GM12878 (cell line): Measurements from ENCODE around the gene LRFN2. TPM values are rescaled to one million over a fixed set of nuclear protein-coding genes. Genes with fewer than 3 reads are reported as not detected.

Experiments used
- ATAC-seq: fragments of 200-7000 bp; cut with Tn5 transposase; 3 replicates; pipeline ENCODE4 v1.9.1; 2020; ENCODE audit warnings: mild to moderate bottlenecking, moderate library complexity
- BruUV-seq: library from RNA; stranded (reverse); fragments of 400-500 nt; replicated peaks from 2 replicates; lab custom pipeline; 2021; lab: Mats Ljungman, UMichigan
- CTCF ChIA-PET: fragments of 300-600 bp; sonication (Branson Sonifier 250); formaldehyde crosslinking; extraction: SDS; loops from one replicate; lab custom pipeline; 2021; ENCODE audit warnings: inconsistent platforms; lab: Yijun Ruan, JAX
- POLR2A ChIA-PET: fragments of 350-600 bp; formaldehyde crosslinking; extraction: SDS; loops from one replicate; lab custom pipeline; 2021; ENCODE audit warnings: inconsistent platforms; lab: Charles Lee
- RAD21 ChIA-PET: fragments of 300-600 bp; sonication (Branson Sonifier 250); formaldehyde crosslinking; loops from one replicate; lab custom pipeline; 2023; ENCODE audit warnings: antibody characterized with exemption; ENCODE audit not compliant: unreplicated experiment; lab: Charles Lee
- SMC1A ChIA-PET: fragments of 300-600 bp; sonication (Branson Sonifier 250); formaldehyde crosslinking; loops from one replicate; lab custom pipeline; 2023; ENCODE audit not compliant: unreplicated experiment, uncharacterized antibody; lab: Charles Lee
- DNase-seq: peaks from one replicate; pipeline ENCODE4 v3.0.0-alpha.2; 2011; ENCODE audit warnings: low read depth, low spot score
- FAIRE-seq: peaks from 3 replicates; lab custom pipeline; 2011; peaks lifted over from hg19 to GRCh38; lab: Jason Lieb, UNC
- H2AFZ ChIP-seq: 2 replicates; pipeline ENCODE4 v1.6.0; 2011; ENCODE audit warnings: low read depth, low read length, control low read depth; ENCODE audit not compliant: control insufficient read depth
- H3K27ac ChIP-seq: 2 replicates; pipeline ENCODE4 v1.5.1; 2011; ENCODE audit warnings: control low read depth; ENCODE audit not compliant: control insufficient read depth, insufficient read depth
- H3K27me3 ChIP-seq, 2 experiments: replicated peaks in 1 of 2; 2 replicates each; pipeline versions ENCODE4 v1.6.0 to v1.6.1; 2011; ENCODE audit warnings: low read length in 1 of 2; ENCODE audit not compliant: control insufficient read depth in 2 of 2, insufficient read depth in 2 of 2
- H3K36me3 ChIP-seq, 2 experiments: 2 replicates each; pipeline ENCODE4 v1.5.1; 2011; ENCODE audit warnings: low read length in 1 of 2; ENCODE audit not compliant: control insufficient read depth in 2 of 2, insufficient read depth in 2 of 2
- H3K4me1 ChIP-seq: 2 replicates; pipeline ENCODE4 v1.6.1; 2011; ENCODE audit warnings: mild to moderate bottlenecking, low read length, moderate library complexity, mixed read lengths; ENCODE audit not compliant: control insufficient read depth, insufficient read depth
- H3K4me2 ChIP-seq: 2 replicates; pipeline ENCODE4 v1.6.0; 2011; ENCODE audit warnings: control low read depth; ENCODE audit not compliant: control insufficient read depth, insufficient read depth
- H3K4me3 ChIP-seq: fragments of 200-600 bp; sonication (generic); 2 replicates; pipeline ENCODE4 v1.5.1; 2016
- H3K79me2 ChIP-seq: 2 replicates; pipeline ENCODE4 v1.6.0; 2011; ENCODE audit warnings: low read length; ENCODE audit not compliant: control insufficient read depth, insufficient read depth
- H3K9ac ChIP-seq: 2 replicates; pipeline ENCODE4 v1.8.0; 2011; ENCODE audit warnings: low read length, control low read depth, mixed read lengths; ENCODE audit not compliant: control insufficient read depth, insufficient read depth
- H3K9me3 ChIP-seq: replicated peaks from 3 replicates; pipeline ENCODE4 v1.5.1; 2011; ENCODE audit warnings: mild to moderate bottlenecking, low read length; ENCODE audit not compliant: control insufficient read depth, insufficient read depth
- H4K20me1 ChIP-seq: 2 replicates; pipeline ENCODE4 v1.6.0; 2011; ENCODE audit not compliant: control insufficient read depth, insufficient read depth
- BHLHE40 ChIP-seq, 2 experiments: fragments of 450-650 bp in 1 of 2; IDR thresholded peaks; 2 replicates each; pipeline ENCODE4 v1.6.1; 2011 to 2017; ENCODE audit warnings: low read depth in 2 of 2, borderline replicate concordance in 1 of 2, improper control_type of control experiment in 1 of 2, low read length in 1 of 2, mild to moderate bottlenecking in 1 of 2
- CEBPB ChIP-seq, 2 experiments: fragments of 150-350 bp in 1 of 2; IDR thresholded peaks; 2 replicates each; pipeline ENCODE4 v1.6.1; 2012 to 2014; ENCODE audit warnings: low read depth in 2 of 2, low read length in 2 of 2, borderline replicate concordance in 1 of 2, inconsistent platforms in 1 of 2
- NR2C2 ChIP-seq: IDR thresholded peaks from 2 replicates; pipeline ENCODE4 v1.6.1; 2011; ENCODE audit warnings: borderline replicate concordance, low read depth; ENCODE audit not compliant: control insufficient read depth, insufficient read length
- SP1 ChIP-seq: IDR thresholded peaks from one replicate; pipeline ENCODE4 v1.6.1; 2011; ENCODE audit warnings: low read depth, low read length
- SRF ChIP-seq, 2 experiments: IDR thresholded peaks; 2 replicates each; pipeline ENCODE4 v1.6.1; 2011; ENCODE audit warnings: low read depth in 2 of 2, low read length in 2 of 2, mild to moderate bottlenecking in 1 of 2, moderate library complexity in 1 of 2
- TCF3 ChIP-seq: IDR thresholded peaks from 2 replicates; pipeline ENCODE4 v1.6.1; 2012; ENCODE audit warnings: low read depth, mild to moderate bottlenecking, low read length, borderline replicate concordance; ENCODE audit not compliant: insufficient read depth
- ZNF384 ChIP-seq: IDR thresholded peaks from 2 replicates; pipeline ENCODE4 v1.6.1; 2012; ENCODE audit warnings: low read depth, mild to moderate bottlenecking, low read length, improper control_type of control experiment, borderline replicate concordance
- WGBS: methylation state at CpG from one replicate; pipeline ENCODE4 v1.1.6; 2016; ENCODE audit warnings: low lambda C conversion rate; ENCODE audit not compliant: insufficient replicate concordance, insufficient coverage; ENCODE audit errors: missing lambda C conversion rate; 5-methylcytosine and 5-hydroxymethylcytosine counted together
- in situ Hi-C: fragments of 300-500 bp; cut with MboI; formaldehyde crosslinking; loops from 9 replicates; pipeline ENCODE4 v1.14.3; 2018; ENCODE audit warnings: mixed read lengths
- intact Hi-C: fragments of 100-400 bp; cut with micrococcal nuclease; formaldehyde crosslinking; loops from one replicate; pipeline ENCODE4 v1.14.2; 2022; ENCODE audit not compliant: unreplicated experiment
- polyA plus RNA-seq, 11 experiments: library from polyadenylated mRNA; depleted of rRNA in 4 of 11; unstranded in 6 of 11; stranded (reverse) in 5 of 11; fragments of >200 nt; fragmentation: Nextera tagmentation in 4 of 11; fragmentation: Illumina TruSeq in 1 of 11; extraction: Ambion mirVana in 4 of 11; extraction: Trizol in 1 of 11; gene quantifications; 1 replicate in 1 of 11; 2 replicates in 10 of 11; pipeline versions ENCODE4 v1.2.1 to v1.2.3, GENCODE V29; 2011 to 2016; ENCODE audit warnings: inconsistent platforms in 2 of 11, missing spikeins in 2 of 11, low read depth in 1 of 11
- total RNA-seq, 4 experiments: library from RNA; depleted of rRNA in 3 of 4; stranded (reverse); fragments of >200 nt in 3 of 4; fragmentation: Illumina TruSeq in 1 of 4; extraction: Trizol in 1 of 4; gene quantifications; 2 replicates each; pipeline versions ENCODE4 v1.2.1 to v1.2.3, GENCODE V29; 2013 to 2021
- TF ChIP-seq, protein P1 (sequence below): IDR thresholded peaks from 2 replicates; pipeline ENCODE4 v1.6.1; 2012; ENCODE audit warnings: mild to moderate bottlenecking, low read depth, low read length

The LRFN2 gene
- total and polyA plus RNA-seq, 10 of the 15 experiments (the other 5 are each of a cell fraction or from before 2014, with no cell fraction given): not detected

- no peak for TF ChIP-seq BHLHE40 (IDR thresholded peaks at IDR 0.05; ENCODE audit: borderline replicate concordance in 1 of 2, low read depth in 2 of 2, low read length in 1 of 2)
- TF ChIP-seq CEBPB (IDR thresholded peaks at IDR 0.05; ENCODE audit: borderline replicate concordance in 1 of 2, low read depth in 2 of 2, low read length in 2 of 2): no peak
- TF ChIP-seq, protein P1, sequence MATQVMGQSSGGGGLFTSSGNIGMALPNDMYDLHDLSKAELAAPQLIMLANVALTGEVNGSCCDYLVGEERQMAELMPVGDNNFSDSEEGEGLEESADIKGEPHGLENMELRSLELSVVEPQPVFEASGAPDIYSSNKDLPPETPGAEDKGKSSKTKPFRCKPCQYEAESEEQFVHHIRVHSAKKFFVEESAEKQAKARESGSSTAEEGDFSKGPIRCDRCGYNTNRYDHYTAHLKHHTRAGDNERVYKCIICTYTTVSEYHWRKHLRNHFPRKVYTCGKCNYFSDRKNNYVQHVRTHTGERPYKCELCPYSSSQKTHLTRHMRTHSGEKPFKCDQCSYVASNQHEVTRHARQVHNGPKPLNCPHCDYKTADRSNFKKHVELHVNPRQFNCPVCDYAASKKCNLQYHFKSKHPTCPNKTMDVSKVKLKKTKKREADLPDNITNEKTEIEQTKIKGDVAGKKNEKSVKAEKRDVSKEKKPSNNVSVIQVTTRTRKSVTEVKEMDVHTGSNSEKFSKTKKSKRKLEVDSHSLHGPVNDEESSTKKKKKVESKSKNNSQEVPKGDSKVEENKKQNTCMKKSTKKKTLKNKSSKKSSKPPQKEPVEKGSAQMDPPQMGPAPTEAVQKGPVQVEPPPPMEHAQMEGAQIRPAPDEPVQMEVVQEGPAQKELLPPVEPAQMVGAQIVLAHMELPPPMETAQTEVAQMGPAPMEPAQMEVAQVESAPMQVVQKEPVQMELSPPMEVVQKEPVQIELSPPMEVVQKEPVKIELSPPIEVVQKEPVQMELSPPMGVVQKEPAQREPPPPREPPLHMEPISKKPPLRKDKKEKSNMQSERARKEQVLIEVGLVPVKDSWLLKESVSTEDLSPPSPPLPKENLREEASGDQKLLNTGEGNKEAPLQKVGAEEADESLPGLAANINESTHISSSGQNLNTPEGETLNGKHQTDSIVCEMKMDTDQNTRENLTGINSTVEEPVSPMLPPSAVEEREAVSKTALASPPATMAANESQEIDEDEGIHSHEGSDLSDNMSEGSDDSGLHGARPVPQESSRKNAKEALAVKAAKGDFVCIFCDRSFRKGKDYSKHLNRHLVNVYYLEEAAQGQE: no peak
- TF ChIP-seq SRF (IDR thresholded peaks at IDR 0.05; ENCODE audit: low read depth in 2 of 2, low read length in 2 of 2): no peak
- TF ChIP-seq ZNF384: no peak
- TF ChIP-seq SP1: no peak
These were observed 1.3 kb upstream of the LRFN2 start (continued) for GRCh38 chr6:40588480-40588879.

DNA sequence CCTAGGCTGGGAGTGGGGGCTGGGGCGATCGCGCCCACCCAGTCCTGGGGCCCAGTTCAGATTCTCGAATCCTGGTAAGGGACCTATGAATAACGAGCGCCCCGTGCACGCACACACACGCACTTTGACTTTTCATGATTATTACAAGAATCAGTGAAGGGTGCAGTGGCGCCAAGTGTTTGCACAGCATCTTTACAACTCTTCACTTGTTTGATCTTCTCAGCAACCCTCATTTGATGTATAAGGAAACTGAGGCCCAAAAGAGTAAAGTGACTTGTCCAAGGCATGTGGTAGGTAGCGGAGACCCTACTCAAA lies 863 bp upstream of the LRFN2 start:
- 18% methylated on average over 11 of the region's 11 CpGs for WGBS
- no peaks in the 10 kb centered on the region for H3K79me2 ChIP-seq
- no peaks in the 10 kb centered on the region for H4K20me1 ChIP-seq
- H3K27me3 ChIP-seq: peaks cover 3 to 11% of the 10 kb centered on the region in 2 experiments
- FAIRE-seq (no peak), DNase-seq (no peak), ATAC-seq (no peak)
- ChIA-PET RAD21 (no interaction called here), POLR2A (no interaction called here), SMC1A (no interaction called here), CTCF (no interaction called here)
- no peak overlapping the region for H3K9ac ChIP-seq
- intact Hi-C loops: no loop called here
- no TSS peak for BruUV-seq
- no peak overlapping the region for H3K4me3 ChIP-seq
- H3K9me3 ChIP-seq: no peaks in the 10 kb centered on the region
- in situ Hi-C loops: no loop called here
- H3K36me3 ChIP-seq: no peaks in the 10 kb centered on the region
- no peaks in the 10 kb centered on the region for H3K4me1 ChIP-seq
- H2AFZ ChIP-seq: no peak overlapping the region
- no peak for TF ChIP-seq NR2C2
- no peak for TF ChIP-seq TCF3
- H3K27ac ChIP-seq: no peak overlapping the region
- H3K4me2 ChIP-seq: no peak overlapping the region
